Ovary (tissue), 9 donors: ENCODE measurements around the gene HAPLN2. TPM values are rescaled to one million over a fixed set of nuclear protein-coding genes. Genes with fewer than 3 reads are reported as not detected.

Experiments used
- DNase-seq, 5 donors: peaks; one replicate each; pipeline ENCODE4 v3.0.0-alpha.2; 2019 to 2020
- H3K27ac ChIP-seq, 2 donors: fragments of 200-600 bp; one replicate each; pipeline versions ENCODE4 v1.5.1 to v1.8.0; 2019 to 2022
- H3K27me3 ChIP-seq: fragments of 200-600 bp; one replicate; pipeline ENCODE4 v1.8.0; 2022
- H3K36me3 ChIP-seq: fragments of 200-600 bp; sonication (generic); one replicate; pipeline ENCODE4 v1.5.1; 2019
- H3K4me1 ChIP-seq: one replicate; pipeline ENCODE4 v1.8.1; 2013; ENCODE audit warnings: mild to moderate bottlenecking, moderate library complexity; ENCODE audit not compliant: insufficient read depth
- H3K4me3 ChIP-seq: fragments of 200-600 bp; sonication (generic); one replicate; pipeline ENCODE4 v1.5.1; 2017
- H3K9me3 ChIP-seq, 2 donors: fragments of 200-600 bp in 1 of 2; sonication (generic) in 1 of 2; one replicate each; pipeline versions ENCODE4 v1.5.1 to v1.8.1; 2013 to 2019; ENCODE audit warnings: mild to moderate bottlenecking in 1 of 2, moderate library complexity in 1 of 2
- CTCF ChIP-seq, 3 donors: fragments of 450-650 bp in 2 of 3; fragments of 200-600 bp in 1 of 3; IDR thresholded peaks; one replicate each; pipeline versions ENCODE4 v1.5.1 to v1.8.0; 2016 to 2022; ENCODE audit warnings: antibody characterized with exemption in 3 of 3, mild to moderate bottlenecking in 1 of 3
- EP300 ChIP-seq: sonication (generic); formaldehyde crosslinking; IDR thresholded peaks from one replicate; pipeline ENCODE4 v1.6.1; 2017; ENCODE audit warnings: antibody characterized with exemption
- POLR2A ChIP-seq: fragments of 450-650 bp; IDR thresholded peaks from one replicate; pipeline ENCODE4 v1.6.1; 2017; ENCODE audit warnings: antibody characterized with exemption, mild to moderate bottlenecking, moderate library complexity
- WGBS, 3 donors: extraction: QIAGEN DNeasy Blood & Tissue Kit in 1 of 3; methylation state at CpG; one replicate each; pipeline versions ENCODE4 v1.1.5 to v1.1.7; 2013 to 2017; 5-methylcytosine and 5-hydroxymethylcytosine counted together
- intact Hi-C, 4 donors: fragments of 100-400 bp; cut with DNase I; formaldehyde crosslinking; loops; one replicate each; pipeline versions ENCODE4 v1.11.0 to v1.15.1; 2022 to 2023
- polyA plus RNA-seq, 2 donors: library from polyadenylated mRNA; stranded (reverse); fragments of 200-250 nt in 1 of 2; fragments of 350-450 nt in 1 of 2; fragmentation: Illumina TruSeq in 1 of 2; extraction: RNeasy Lipid Tissue Mini Kit (QIAGEN cat#74804) in 1 of 2; gene quantifications; one replicate each; pipeline ENCODE4 v1.2.3, GENCODE V29; 2013 to 2014
- total RNA-seq, 7 donors: library from RNA; depleted of rRNA in 2 of 7; stranded (reverse); fragments of >200 nt in 2 of 7; fragmentation: NEBNext Ultra II Directional in 3 of 7; extraction: Animal tissue kit (Norgen Biotek cat#: 25700) in 3 of 7; gene quantifications; one replicate each; pipeline versions ENCODE4 v1.1.0 to v1.2.4, GENCODE V29; 2016 to 2023
- donor health status: DM: no; HTN: no; CAD: no; lungs with moderate emphysema.
- donor health status: DM: no; HTN: no; CAD: no.
- donor health status: Bipolar disorder and iron deficiency.
- donor health status: DM: yes; HTN: yes; CAD: no.
- donor health status: DM: no; HTN: no; CAD: no.
- donor health status: DM: yes; HTN: yes; CAD: no.

HAPLN2 gene
- total and polyA plus RNA-seq, 9 donors = 0.30 to 1.9 (median 1.2) TPM; not detected in 1

- Histone ChIP-seq H3K4me1 (peaks cover 4% of the 10 kb centered on the region), H3K9me3 (no peaks in the 10 kb centered on the region), H3K4me3 (no peak overlapping the region), H3K27me3 (no peaks in the 10 kb centered on the region), H3K36me3 (no peaks in the 10 kb centered on the region), H3K27ac (no peak overlapping the region)
- intact Hi-C loops = loop anchor here in 2 of 4 donors (5.0 to 10.0 kb wide), 3 partner anchors 115 to 215 kb away; no protein-coding TSS in a partner anchor
- TF ChIP-seq POLR2A (no peak), CTCF (IDR thresholded peaks at IDR 0.05) (no peak), EP300 (no peak)
- 65 to 69% (median 67%) methylated on average over 3 of the region's 3 CpGs for WGBS, 3 donors
- DNase-seq = no peak
These were observed 19.4 kb upstream of the HAPLN2 start for GRCh38 chr1:156599811-156600210.

- Histone ChIP-seq H3K9me3 (no peaks in the 10 kb centered on the region), H3K27me3 (no peaks in the 10 kb centered on the region), H3K27ac (peak overlapping the region in 1 of 2 donors; percentile 39), H3K4me1 (peaks cover 4% of the 10 kb centered on the region), H3K36me3 (no peaks in the 10 kb centered on the region), H3K4me3 (peak overlapping the region; percentile 59)
- no peak for DNase-seq
- WGBS, 3 donors = 1% methylated on average over 13 of the region's 13 CpGs
- TF ChIP-seq POLR2A = no peak
- TF ChIP-seq CTCF (IDR thresholded peaks at IDR 0.05) = no peak
- TF ChIP-seq EP300 = no peak
- intact Hi-C loops = loop anchor here in 2 of 4 donors (10.0 kb wide), 2 partner anchors 116 to 216 kb away; no protein-coding TSS in a partner anchor
These were observed 18.5 kb upstream of the HAPLN2 start for GRCh38 chr1:156600733-156601121.

- H3K36me3 ChIP-seq = no peaks in the 10 kb centered on the region
- intact Hi-C loops = loop anchor here in 2 of 4 donors (10.0 kb wide), 2 partner anchors 116 to 216 kb away; no protein-coding TSS in a partner anchor
- H3K4me3 ChIP-seq = peak within 1 kb of the TSS; percentile 59
- no peaks in the 10 kb centered on the region for H3K27me3 ChIP-seq
- 0 to 1% (median 0%) methylated on average over 35 of the region's 35 CpGs for WGBS, 3 donors
- peak within 1 kb of the TSS; percentile 39 to 55 for H3K27ac ChIP-seq
- peaks cover 4% of the 10 kb centered on the region for H3K4me1 ChIP-seq
- DNase-seq = peak; percentile 76 to 86 (median 80)
- TF ChIP-seq CTCF (IDR thresholded peaks at IDR 0.05) (no peak), POLR2A (no peak), EP300 (no peak)
- no peaks in the 10 kb centered on the region for H3K9me3 ChIP-seq
These were observed 17.9 kb upstream of the HAPLN2 start, which contains the start of gene GPATCH4 for GRCh38 chr1:156601122-156601830. Gene GPATCH4 (minus strand): TSS chr1:156601479.

DNA sequence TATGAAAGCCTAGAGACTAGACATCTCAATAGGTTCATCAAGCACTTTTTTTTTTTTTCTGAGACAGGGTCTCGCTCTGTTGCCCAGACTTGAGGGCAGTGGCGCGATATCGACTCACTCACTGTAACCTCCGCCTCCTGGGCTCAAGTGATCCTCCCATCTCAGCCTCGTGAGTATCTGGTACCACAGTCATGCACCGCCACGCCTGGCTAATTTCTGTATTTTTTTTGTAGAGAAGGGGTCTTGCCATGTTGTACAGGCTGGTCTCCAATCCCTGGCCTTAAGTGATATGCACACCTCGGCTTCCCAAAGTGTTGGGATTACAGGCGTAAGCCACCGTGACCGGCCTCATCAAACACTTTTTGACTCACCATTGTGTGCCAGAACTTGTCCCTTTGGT lies 17.3 kb upstream of the HAPLN2 start:
- intact Hi-C loops = loop anchor here in 2 of 4 donors (2.0 to 10.0 kb wide), 3 partner anchors 17 to 217 kb away; no protein-coding TSS in a partner anchor
- H3K4me3 ChIP-seq = peak overlapping the region; percentile 59
- WGBS, 3 donors = 50 to 64% (median 63%) methylated on average over 12 of the region's 12 CpGs
- DNase-seq = no peak
- H3K4me1 ChIP-seq = peaks cover 4% of the 10 kb centered on the region
- H3K36me3 ChIP-seq = no peaks in the 10 kb centered on the region
- TF ChIP-seq CTCF (IDR thresholded peaks at IDR 0.05) = no peak
- no peak for TF ChIP-seq POLR2A
- TF ChIP-seq EP300 = no peak
- H3K9me3 ChIP-seq = no peaks in the 10 kb centered on the region
- peak overlapping the region; percentile 39 to 55 for H3K27ac ChIP-seq
- H3K27me3 ChIP-seq = no peaks in the 10 kb centered on the region
